Progenitor cell of endocrine pancreas (in vitro differentiated cells): ENCODE measurements around the gene CAPZA1. TPM values are rescaled to one million over a fixed set of nuclear protein-coding genes. Genes with fewer than 3 reads are reported as not detected.
"Not testable (repeated sequence)": the region's sequence is repeated elsewhere in the genome, so short reads cannot be mapped to it uniquely, and the experiment has no call there.

ENCODE experiments used
- DNase-seq: peaks from one replicate; pipeline ENCODE4 v3.0.0; 2021; ENCODE audit warnings: low spot score; ENCODE audit not compliant: unreplicated experiment
- H3K27ac Mint-ChIP-seq: 2 replicates; pipeline ENCODE4 v1.8.0; 2021; ENCODE audit warnings: mild to moderate bottlenecking, moderate library complexity, mixed read lengths
- H3K27me3 Mint-ChIP-seq: 2 replicates; pipeline ENCODE4 v1.8.0; 2021; ENCODE audit warnings: mixed read lengths
- H3K36me3 Mint-ChIP-seq: 2 replicates; pipeline ENCODE4 v1.8.0; 2022; ENCODE audit warnings: mixed read lengths; ENCODE audit not compliant: insufficient read depth
- H3K4me1 Mint-ChIP-seq: 2 replicates; pipeline ENCODE4 v1.8.0; 2021; ENCODE audit warnings: low read depth, mixed read lengths
- H3K4me3 Mint-ChIP-seq: 2 replicates; pipeline ENCODE4 v1.8.0; 2021; ENCODE audit warnings: low read depth, mild to moderate bottlenecking, moderate library complexity, mixed read lengths
- H3K9me3 Mint-ChIP-seq: 2 replicates; pipeline ENCODE4 v1.8.0; 2021; ENCODE audit warnings: low read depth, mixed read lengths
- CTCF ChIP-seq: fragments of 200-600 bp; sonication (generic); IDR thresholded peaks from one replicate; pipeline ENCODE4 v1.5.0; 2021; ENCODE audit warnings: antibody characterized with exemption, mild to moderate bottlenecking; ENCODE audit not compliant: unreplicated experiment
- total RNA-seq: library from RNA; stranded (reverse); gene quantifications from 2 replicates; pipeline ENCODE4 v1.2.1, GENCODE V29; 2021

Gene CAPZA1
- total RNA-seq, 1 donor from 2014 or later: 129 TPM

- TF ChIP-seq CTCF: no peak
- Mint-ChIP-seq H3K36me3 (peaks cover 1% of the 10 kb centered on the region), H3K4me3 (peak within 1 kb of the TSS; percentile 97), H3K4me1 (peaks cover 13% of the 10 kb centered on the region), H3K27ac (peak within 1 kb of the TSS; percentile 99), H3K9me3 (no peaks in the 10 kb centered on the region), H3K27me3 (no peaks in the 10 kb centered on the region)
- DNase-seq: peak; percentile 42
Measured at GRCh38 chr1:112618721-112619517, 713 bp upstream of the CAPZA1 start, which contains the start of gene ST7L. Gene ST7L, minus strand, starts transcription at chr1:112619141. Its CDS starts 28 bp downstream, at chr1:112619113.

- no peak for DNase-seq
- H3K27ac Mint-ChIP-seq: peak overlapping the region; percentile 99
Measured at GRCh38 chr1:112620377-112620695, 704 bp downstream of the CAPZA1 start.

GRCh38 chr1:112624493-112624892 lies 4.9 kb downstream of the CAPZA1 start:
- not testable (repeated sequence) for DNase-seq, H3K4me1 Mint-ChIP-seq, H3K27me3 Mint-ChIP-seq, H3K9me3 Mint-ChIP-seq, H3K36me3 Mint-ChIP-seq, H3K4me3 Mint-ChIP-seq, H3K27ac Mint-ChIP-seq

More at GRCh38 chr1:112620377-112620695, 704 bp downstream of the CAPZA1 start:
- Mint-ChIP-seq H3K4me1 (peaks cover 13% of the 10 kb centered on the region), H3K27me3 (no peaks in the 10 kb centered on the region), H3K9me3 (no peaks in the 10 kb centered on the region), H3K36me3 (peaks cover 2% of the 10 kb centered on the region), H3K4me3 (peak overlapping the region; percentile 97)
- no peak for TF ChIP-seq CTCF

GRCh38 chr1:112625696-112626095 lies 6.1 kb downstream of the CAPZA1 start:
- Mint-ChIP-seq H3K9me3 (no peaks in the 10 kb centered on the region), H3K4me3 (no peak overlapping the region), H3K27ac (peak overlapping the region; percentile 34)

GRCh38 chr1:112626193-112626592 lies 6.6 kb downstream of the CAPZA1 start:
- H3K27ac Mint-ChIP-seq: no peak overlapping the region
- DNase-seq: no peak
- no peaks in the 10 kb centered on the region for H3K9me3 Mint-ChIP-seq
- H3K4me3 Mint-ChIP-seq: no peak overlapping the region
- H3K4me1 Mint-ChIP-seq: no peaks in the 10 kb centered on the region
- no peak for TF ChIP-seq CTCF
- H3K27me3 Mint-ChIP-seq: no peaks in the 10 kb centered on the region
- peaks cover 1% of the 10 kb centered on the region for H3K36me3 Mint-ChIP-seq

More at GRCh38 chr1:112625696-112626095, 6.1 kb downstream of the CAPZA1 start:
- H3K27me3 Mint-ChIP-seq: no peaks in the 10 kb centered on the region
- TF ChIP-seq CTCF: no peak
- peaks cover 4% of the 10 kb centered on the region for H3K4me1 Mint-ChIP-seq
- no peak for DNase-seq
- H3K36me3 Mint-ChIP-seq: peaks cover 1% of the 10 kb centered on the region

- peaks cover 1% of the 10 kb centered on the region for H3K36me3 Mint-ChIP-seq
- no peak for DNase-seq
- H3K27me3 Mint-ChIP-seq: no peaks in the 10 kb centered on the region
- no peak overlapping the region for H3K4me3 Mint-ChIP-seq
- no peak overlapping the region for H3K27ac Mint-ChIP-seq
- no peaks in the 10 kb centered on the region for H3K4me1 Mint-ChIP-seq
- TF ChIP-seq CTCF: no peak
- H3K9me3 Mint-ChIP-seq: no peaks in the 10 kb centered on the region
Measured at GRCh38 chr1:112626887-112627286, 7.3 kb downstream of the CAPZA1 start.
